Activated T-helper 17 cell treated with anti-CD3 and anti-CD28 coated beads, Interleukin-2, amount 50 U/mL, for 72 hours (primary cell): ENCODE data around the gene FLNB. TPM values are rescaled to one million over a fixed set of nuclear protein-coding genes. Genes with fewer than 3 reads are reported as not detected.

Experiments used
- ATAC-seq: fragments of 150-1000 bp; cut with Tn5 transposase; replicated peaks from 2 replicates; pipeline ENCODE4 v1.10.0; 2021; ENCODE audit warnings: mild to moderate bottlenecking, moderate library complexity
- H3K27ac Mint-ChIP-seq: one replicate; pipeline ENCODE4 v1.8.0; 2022; ENCODE audit warnings: mixed read lengths
- H3K27me3 Mint-ChIP-seq: one replicate; pipeline ENCODE4 v1.8.0; 2022; ENCODE audit warnings: mixed read lengths
- H3K36me3 Mint-ChIP-seq: one replicate; pipeline ENCODE4 v1.8.0; 2022; ENCODE audit warnings: low read depth, mild to moderate bottlenecking, mixed read lengths
- H3K4me1 Mint-ChIP-seq: one replicate; pipeline ENCODE4 v1.8.0; 2022; ENCODE audit warnings: mixed read lengths
- H3K4me3 Mint-ChIP-seq: one replicate; pipeline ENCODE4 v1.8.0; 2022; ENCODE audit warnings: mild to moderate bottlenecking, mixed read lengths
- H3K9me3 Mint-ChIP-seq: one replicate; pipeline ENCODE4 v1.8.0; 2022; ENCODE audit warnings: mixed read lengths
- total RNA-seq, 2 donors: library from RNA; stranded (reverse); gene quantifications; one replicate each; pipeline ENCODE4 v1.2.3, GENCODE V29; 2022

The FLNB gene
- total RNA-seq, 2 donors from 2014 or later = 22.5 to 23.6 TPM

GRCh38 chr3:58215317-58216025 lies 207.2 kb downstream of the FLNB start:
- Mint-ChIP-seq H3K9me3 (no peaks in the 10 kb centered on the region), H3K36me3 (no peaks in the 10 kb centered on the region), H3K27ac (peak overlapping the region; percentile 71), H3K4me1 (peaks cover 8% of the 10 kb centered on the region), H3K27me3 (peaks cover 4% of the 10 kb centered on the region), H3K4me3 (peak overlapping the region; percentile 27)
- no peak for ATAC-seq

GRCh38 chr3:58216496-58217195 lies 208.4 kb downstream of the FLNB start:
- H3K36me3 Mint-ChIP-seq = no peaks in the 10 kb centered on the region
- H3K27me3 Mint-ChIP-seq = no peaks in the 10 kb centered on the region
- no peaks in the 10 kb centered on the region for H3K9me3 Mint-ChIP-seq
- no peak overlapping the region for H3K4me3 Mint-ChIP-seq
- H3K27ac Mint-ChIP-seq = no peak overlapping the region
- no peak for ATAC-seq
- peaks cover 8% of the 10 kb centered on the region for H3K4me1 Mint-ChIP-seq

- no peak overlapping the region for H3K27ac Mint-ChIP-seq
- no peak for ATAC-seq
- no peaks in the 10 kb centered on the region for H3K27me3 Mint-ChIP-seq
- peaks cover 8% of the 10 kb centered on the region for H3K4me1 Mint-ChIP-seq
- no peaks in the 10 kb centered on the region for H3K9me3 Mint-ChIP-seq
- H3K4me3 Mint-ChIP-seq = no peak overlapping the region
- H3K36me3 Mint-ChIP-seq = no peaks in the 10 kb centered on the region
These were observed 209.1 kb downstream of the FLNB start for GRCh38 chr3:58217209-58217811.

GRCh38 chr3:58218904-58219303 lies 210.7 kb downstream of the FLNB start:
- Mint-ChIP-seq H3K27me3 (no peaks in the 10 kb centered on the region), H3K27ac (no peak overlapping the region), H3K36me3 (no peaks in the 10 kb centered on the region), H3K4me3 (no peak overlapping the region), H3K9me3 (no peaks in the 10 kb centered on the region), H3K4me1 (peaks cover 8% of the 10 kb centered on the region)
- no peak for ATAC-seq

Other genes starting within 250 kb of the FLNB start
- not detected for gene DNASE1L3, start 202.6 kb downstream of the FLNB start, total RNA-seq
- gene ABHD6, start 229.4 kb downstream of the FLNB start, total RNA-seq = 1 to 10 TPM; 1.8 to 4.9 TPM